Uterus (tissue), 2 donors: ENCODE data around the gene NEURL1B.

ENCODE experiments used
- CTCF ChIP-seq, 4 experiments: fragments of 200-600 bp in 2 of 4; fragments of 450-650 bp in 2 of 4; sonication (generic) in 2 of 4; IDR thresholded peaks; one replicate each; pipeline ENCODE4 v1.5.1; 2016 to 2019; ENCODE audit warnings: antibody characterized with exemption in 4 of 4, mild to moderate bottlenecking in 2 of 4, moderate library complexity in 1 of 4
- POLR2A ChIP-seq, 2 donors: fragments of 450-650 bp; IDR thresholded peaks; one replicate each; pipeline ENCODE4 v1.6.1; 2016; ENCODE audit warnings: antibody characterized with exemption in 2 of 2, mild to moderate bottlenecking in 1 of 2, moderate library complexity in 1 of 2

- TF ChIP-seq CTCF (IDR thresholded peaks at IDR 0.05) (no peak), POLR2A (IDR thresholded peaks at IDR 0.05) (no peak)
Measured at GRCh38 chr5:172733974-172734346, 92.9 kb downstream of the NEURL1B start.
